ENCODE results near the gene TNRC6A. TPM values are rescaled to one million over a fixed set of nuclear protein-coding genes. Genes with fewer than 3 reads are reported as not detected.

TNRC6A gene
- polyA plus RNA-seq, 1 donor: 34.1 TPM

Other genes starting within 250 kb of the TNRC6A start
- gene RBBP6, start 190.1 kb upstream of the TNRC6A start, polyA plus RNA-seq (ENCODE audit: insufficient read length): 33.6 TPM
- gene SLC5A11, start 116.3 kb downstream of the TNRC6A start, polyA plus RNA-seq (ENCODE audit: insufficient read length): 0.10 TPM